ENCODE measurements around the gene ARFGAP2.

- TF ChIP-seq CTCF (IDR thresholded peaks at IDR 0.05; ENCODE audit: insufficient read depth, low read length) = no peak
- TF ChIP-seq REST (IDR thresholded peaks at IDR 0.05; ENCODE audit: insufficient replicate concordance, low read depth) = no peak
- no peak for TF ChIP-seq POLR2AphosphoS5 (IDR thresholded peaks at IDR 0.05; ENCODE audit: low read depth)
- no peak for TF ChIP-seq GABPA (IDR thresholded peaks at IDR 0.05; ENCODE audit: low read depth)
- no peak for TF ChIP-seq SPI1 (IDR thresholded peaks at IDR 0.05; ENCODE audit: borderline replicate concordance, low read depth)
Measured at GRCh38 chr11:47164321-47164720, 12.4 kb downstream of the ARFGAP2 start.

Data from HL-60 (cell line).